SK-N-SH (cell line): ENCODE results near the gene ST8SIA4. TPM values are rescaled to one million over a fixed set of nuclear protein-coding genes. Genes with fewer than 3 reads are reported as not detected.

ENCODE experiments used
- CTCF ChIA-PET: fragments of 300-600, 350-600 bp; formaldehyde crosslinking; extraction: SDS; loops from one replicate; lab custom pipeline; 2021; lab: Yijun Ruan, JAX
- POLR2A ChIA-PET: fragments of 350-600 bp; sonication (Branson Sonifier 250); formaldehyde crosslinking; extraction: SDS; loops from one replicate; lab custom pipeline; 2020; ENCODE audit warnings: antibody characterized with exemption, inconsistent platforms; lab: Yijun Ruan, JAX
- DNase-seq: peaks from one replicate; pipeline ENCODE4 v3.0.0; 2012
- H2AFZ ChIP-seq: fragments of 200-600 bp; sonication (generic); 2 replicates; pipeline ENCODE4 v1.8.1; 2016; ENCODE audit warnings: antibody characterized with exemption, mild to moderate bottlenecking, low read depth
- H3F3A ChIP-seq: fragments of 200-600 bp; sonication (generic); replicated peaks from 2 replicates; pipeline ENCODE3; 2016; ENCODE audit warnings: antibody characterized with exemption, mild to moderate bottlenecking; ENCODE audit not compliant: insufficient read depth
- H3K27ac ChIP-seq, 2 experiments: fragments of 200-500 bp in 1 of 2; fragments of 200-600 bp in 1 of 2; sonication (Bioruptor generic) in 1 of 2; sonication (generic), shearing (Covaris generic) in 1 of 2; 2 replicates each; pipeline versions ENCODE4 v1.5.1 to v1.6.1; 2014 to 2016; ENCODE audit warnings: low read depth in 2 of 2, inconsistent platforms in 1 of 2, low read length in 1 of 2, mild to moderate bottlenecking in 1 of 2, mixed read lengths in 1 of 2
- H3K27me3 ChIP-seq: fragments of 200-600 bp; sonication (generic), shearing (Covaris generic); 2 replicates; pipeline ENCODE4 v1.6.1; 2016; ENCODE audit warnings: mixed run types; ENCODE audit not compliant: insufficient read depth
- H3K36me3 ChIP-seq, 2 experiments: fragments of 200-500 bp in 1 of 2; fragments of 200-600 bp in 1 of 2; sonication (Bioruptor generic) in 1 of 2; sonication (generic) in 1 of 2; replicated peaks in 1 of 2; 2 replicates each; pipeline versions ENCODE3 to v1.5.1; 2014 to 2016; ENCODE audit warnings: low read length in 1 of 2, mild to moderate bottlenecking in 1 of 2; ENCODE audit not compliant: insufficient read depth in 2 of 2, control insufficient read depth in 1 of 2
- H3K4me1 ChIP-seq, 2 experiments: fragments of 200-500 bp in 1 of 2; fragments of 200-600 bp in 1 of 2; sonication (Bioruptor generic) in 1 of 2; sonication (generic), shearing (Covaris generic) in 1 of 2; 2 replicates each; pipeline versions ENCODE4 v1.5.1 to v1.6.1; 2014 to 2016; ENCODE audit warnings: low read depth in 1 of 2, low read length in 1 of 2, mixed run types in 1 of 2; ENCODE audit not compliant: insufficient read depth in 2 of 2, control insufficient read depth in 1 of 2
- H3K4me2 ChIP-seq: fragments of 200-600 bp; sonication (generic), shearing (Covaris generic); 2 replicates; pipeline ENCODE4 v1.6.1; 2017; ENCODE audit warnings: mixed run types
- H3K4me3 ChIP-seq, 2 experiments: fragments of 200-500 bp in 1 of 2; fragments of 200-600 bp in 1 of 2; sonication (Bioruptor generic) in 1 of 2; sonication (generic), shearing (Covaris generic) in 1 of 2; 2 replicates each; pipeline versions ENCODE4 v1.5.1 to v1.8.1; 2014 to 2016; ENCODE audit warnings: low read depth in 2 of 2, inconsistent platforms in 1 of 2, low read length in 1 of 2, mild to moderate bottlenecking in 1 of 2, mixed read lengths in 1 of 2, moderate library complexity in 1 of 2
- H3K79me2 ChIP-seq: fragments of 200-600 bp; sonication (generic); 2 replicates; pipeline ENCODE4 v1.8.1; 2017; ENCODE audit warnings: mild to moderate bottlenecking; ENCODE audit not compliant: insufficient read depth
- H3K9ac ChIP-seq: fragments of 200-600 bp; sonication (generic); 2 replicates; pipeline ENCODE4 v1.6.1; 2017; ENCODE audit warnings: mixed run types
- H3K9me2 ChIP-seq: fragments of 200-600 bp; sonication (generic); 2 replicates; pipeline ENCODE4 v1.6.1; 2017; ENCODE audit warnings: mixed run types
- H3K9me3 ChIP-seq: fragments of 200-600 bp; sonication (generic); 2 replicates; pipeline ENCODE4 v1.6.1; 2017; ENCODE audit warnings: mixed run types, mild to moderate bottlenecking, moderate library complexity
- H4K20me1 ChIP-seq: fragments of 200-600 bp; sonication (generic); 2 replicates; pipeline ENCODE4 v1.6.1; 2017; ENCODE audit warnings: mild to moderate bottlenecking, mixed run types; ENCODE audit not compliant: insufficient read depth
- CHD2 ChIP-seq: fragments of 150-350 bp; IDR thresholded peaks from 2 replicates; pipeline ENCODE4 v1.6.1; 2018; ENCODE audit warnings: low read length; ENCODE audit not compliant: partially characterized antibody
- ELF1 ChIP-seq: IDR thresholded peaks from 2 replicates; pipeline ENCODE4 v1.4.0; 2012
- EP300 ChIP-seq, 2 experiments: IDR thresholded peaks; 2 replicates each; pipeline versions ENCODE4 v1.4.0 to v1.6.1; 2012; ENCODE audit warnings: borderline replicate concordance in 1 of 2, low read depth in 1 of 2, low read length in 1 of 2
- GABPA ChIP-seq: IDR thresholded peaks from 2 replicates; pipeline ENCODE4 v1.4.0; 2012; ENCODE audit warnings: low read depth, mild to moderate bottlenecking
- GATA2 ChIP-seq: sonication (generic); formaldehyde crosslinking; IDR thresholded peaks from 2 replicates; pipeline ENCODE4 v1.5.0; 2020; ENCODE audit warnings: mild to moderate bottlenecking, missing genetic modification reagents
- JUND ChIP-seq: IDR thresholded peaks from 2 replicates; pipeline ENCODE4 v1.4.0; 2012
- MXI1 ChIP-seq: IDR thresholded peaks from 2 replicates; pipeline ENCODE4 v1.6.1; 2012; ENCODE audit warnings: mild to moderate bottlenecking, low read depth, low read length, improper control_type of control experiment
- NFIC ChIP-seq: IDR thresholded peaks from 2 replicates; pipeline ENCODE4 v1.4.0; 2012; ENCODE audit warnings: borderline replicate concordance
- NRF1 ChIP-seq: IDR thresholded peaks from 2 replicates; pipeline ENCODE4 v1.6.1; 2012; ENCODE audit warnings: low read depth, mild to moderate bottlenecking, low read length
- RXRA ChIP-seq: IDR thresholded peaks from 2 replicates; pipeline ENCODE4 v1.4.0; 2012; ENCODE audit warnings: low read depth, mild to moderate bottlenecking, borderline replicate concordance
- SIN3A ChIP-seq: IDR thresholded peaks from 2 replicates; pipeline ENCODE4 v1.6.1; 2012; ENCODE audit warnings: low read depth, mild to moderate bottlenecking, low read length, moderate library complexity, borderline replicate concordance
- SMC3 ChIP-seq: IDR thresholded peaks from 2 replicates; pipeline ENCODE4 v1.6.1; 2012; ENCODE audit warnings: low read depth, low read length, improper control_type of control experiment
- WGBS: methylation state at CpG from one replicate; pipeline ENCODE4 v1.1.6; 2017; ENCODE audit warnings: low lambda C conversion rate; 5-methylcytosine and 5-hydroxymethylcytosine counted together
- polyA plus RNA-seq, 3 experiments: library from polyadenylated mRNA; depleted of rRNA; stranded (reverse); fragments of >200 nt; gene quantifications; 2 replicates each; pipeline ENCODE4 v1.2.3, GENCODE V29; 2012
- TF ChIP-seq, protein P1 (sequence below): fragments of 150-350 bp; IDR thresholded peaks from 2 replicates; pipeline ENCODE4 v1.6.1; 2017; ENCODE audit warnings: antibody characterized with exemption, low read length, low read depth, borderline replicate concordance
- TF ChIP-seq, protein P2 (sequence below): IDR thresholded peaks from 2 replicates; pipeline ENCODE4 v1.6.1; 2012; ENCODE audit warnings: mild to moderate bottlenecking, low read depth, low read length, moderate library complexity
- TF ChIP-seq, protein P3 (sequence below): IDR thresholded peaks from 2 replicates; pipeline ENCODE4 v1.4.0; 2012; ENCODE audit warnings: low read depth, borderline replicate concordance
- TF ChIP-seq, protein P4 (sequence below): fragments of 150-350 bp; IDR thresholded peaks from 2 replicates; pipeline ENCODE4 v1.6.1; 2016; ENCODE audit warnings: mild to moderate bottlenecking, low read depth, low read length
- TF ChIP-seq, protein P5 (sequence below): IDR thresholded peaks from 2 replicates; pipeline ENCODE4; 2012

Gene ST8SIA4
- polyA plus RNA-seq, 1 of the 3 experiments (the other 2 are of a cell fraction), result 0.02 TPM

DNA sequence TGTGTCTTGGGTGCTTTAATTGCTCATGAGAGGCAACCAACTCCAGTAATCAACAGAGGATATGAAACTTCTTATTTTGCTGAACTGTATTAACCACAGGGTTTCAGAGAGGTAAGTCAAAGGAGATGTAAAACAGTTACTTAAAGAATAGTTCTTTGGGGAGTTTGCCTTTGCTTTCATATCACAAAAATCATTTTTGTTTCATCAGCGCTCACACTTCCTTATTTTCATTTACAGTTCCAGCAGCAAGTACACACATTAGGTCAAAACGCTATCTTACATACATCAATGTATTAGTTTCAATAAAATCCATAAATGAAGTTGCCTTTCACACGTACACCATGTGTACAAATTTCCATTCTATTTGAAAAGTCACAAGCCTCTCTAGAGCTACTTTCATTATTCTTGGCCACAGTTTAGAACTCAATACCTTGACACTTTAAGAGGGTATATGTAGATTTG lies 50.1 kb downstream of the ST8SIA4 start:
- Histone ChIP-seq H3K9ac (no peak overlapping the region), H3K9me2 (no peaks in the 10 kb centered on the region), H3K9me3 (no peaks in the 10 kb centered on the region), H3F3A (no peaks in the 10 kb centered on the region), H3K4me1 (no peaks in the 10 kb centered on the region), H3K27ac (no peak overlapping the region), H3K27me3 (no peaks in the 10 kb centered on the region), H3K79me2 (no peaks in the 10 kb centered on the region), H3K4me3 (no peak overlapping the region), H2AFZ (peak overlapping the region; percentile 54; the same call in 1 of the 2 replicates), H3K36me3 (no peaks in the 10 kb centered on the region), H3K4me2 (no peak overlapping the region), H4K20me1 (no peaks in the 10 kb centered on the region)
- WGBS, result 59% methylated on average over 3 of the region's 3 CpGs
- TF ChIP-seq SMC3 (no peak), ELF1 (no peak), RXRA (no peak), SIN3A (no peak)
- TF ChIP-seq, protein P1, sequence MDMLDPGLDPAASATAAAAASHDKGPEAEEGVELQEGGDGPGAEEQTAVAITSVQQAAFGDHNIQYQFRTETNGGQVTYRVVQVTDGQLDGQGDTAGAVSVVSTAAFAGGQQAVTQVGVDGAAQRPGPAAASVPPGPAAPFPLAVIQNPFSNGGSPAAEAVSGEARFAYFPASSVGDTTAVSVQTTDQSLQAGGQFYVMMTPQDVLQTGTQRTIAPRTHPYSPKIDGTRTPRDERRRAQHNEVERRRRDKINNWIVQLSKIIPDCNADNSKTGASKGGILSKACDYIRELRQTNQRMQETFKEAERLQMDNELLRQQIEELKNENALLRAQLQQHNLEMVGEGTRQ, result no peak
- DNase-seq, result no peak
- ChIA-PET CTCF (no interaction called here), POLR2A (no interaction called here)

DNA sequence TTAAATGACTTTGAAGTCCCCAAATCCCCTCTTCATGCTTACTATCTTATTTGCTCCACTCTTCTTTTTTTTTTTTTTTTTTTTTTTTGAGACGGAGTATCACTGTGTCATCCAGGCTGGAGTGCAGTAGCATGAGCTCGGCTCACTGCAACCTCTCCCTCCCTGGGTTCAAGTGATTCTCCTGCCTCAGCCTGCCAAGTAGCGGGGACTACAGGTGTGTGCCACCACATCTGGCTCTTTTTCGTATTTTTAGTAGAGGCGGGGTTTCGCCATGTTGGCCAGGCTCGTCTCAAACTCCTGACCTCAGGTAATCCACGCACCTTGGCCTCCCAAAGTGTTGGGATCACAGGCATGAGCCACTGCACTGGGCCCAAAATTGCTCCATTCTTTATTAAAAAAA lies 51.0 kb downstream of the ST8SIA4 start:
- no peak overlapping the region for H3K27ac ChIP-seq
- CTCF ChIA-PET, result no interaction called here
- H3K9me2 ChIP-seq, result no peaks in the 10 kb centered on the region
- no peaks in the 10 kb centered on the region for H3K79me2 ChIP-seq
- no peaks in the 10 kb centered on the region for H3K27me3 ChIP-seq
- no peaks in the 10 kb centered on the region for H4K20me1 ChIP-seq
- no peak overlapping the region for H3K4me3 ChIP-seq
- no peak overlapping the region for H3K4me2 ChIP-seq
- no peak overlapping the region for H3K9ac ChIP-seq
- no peaks in the 10 kb centered on the region for H3K36me3 ChIP-seq
- TF ChIP-seq GATA2 (CRISPR knock-in tag), result no peak
- TF ChIP-seq, protein P2, sequence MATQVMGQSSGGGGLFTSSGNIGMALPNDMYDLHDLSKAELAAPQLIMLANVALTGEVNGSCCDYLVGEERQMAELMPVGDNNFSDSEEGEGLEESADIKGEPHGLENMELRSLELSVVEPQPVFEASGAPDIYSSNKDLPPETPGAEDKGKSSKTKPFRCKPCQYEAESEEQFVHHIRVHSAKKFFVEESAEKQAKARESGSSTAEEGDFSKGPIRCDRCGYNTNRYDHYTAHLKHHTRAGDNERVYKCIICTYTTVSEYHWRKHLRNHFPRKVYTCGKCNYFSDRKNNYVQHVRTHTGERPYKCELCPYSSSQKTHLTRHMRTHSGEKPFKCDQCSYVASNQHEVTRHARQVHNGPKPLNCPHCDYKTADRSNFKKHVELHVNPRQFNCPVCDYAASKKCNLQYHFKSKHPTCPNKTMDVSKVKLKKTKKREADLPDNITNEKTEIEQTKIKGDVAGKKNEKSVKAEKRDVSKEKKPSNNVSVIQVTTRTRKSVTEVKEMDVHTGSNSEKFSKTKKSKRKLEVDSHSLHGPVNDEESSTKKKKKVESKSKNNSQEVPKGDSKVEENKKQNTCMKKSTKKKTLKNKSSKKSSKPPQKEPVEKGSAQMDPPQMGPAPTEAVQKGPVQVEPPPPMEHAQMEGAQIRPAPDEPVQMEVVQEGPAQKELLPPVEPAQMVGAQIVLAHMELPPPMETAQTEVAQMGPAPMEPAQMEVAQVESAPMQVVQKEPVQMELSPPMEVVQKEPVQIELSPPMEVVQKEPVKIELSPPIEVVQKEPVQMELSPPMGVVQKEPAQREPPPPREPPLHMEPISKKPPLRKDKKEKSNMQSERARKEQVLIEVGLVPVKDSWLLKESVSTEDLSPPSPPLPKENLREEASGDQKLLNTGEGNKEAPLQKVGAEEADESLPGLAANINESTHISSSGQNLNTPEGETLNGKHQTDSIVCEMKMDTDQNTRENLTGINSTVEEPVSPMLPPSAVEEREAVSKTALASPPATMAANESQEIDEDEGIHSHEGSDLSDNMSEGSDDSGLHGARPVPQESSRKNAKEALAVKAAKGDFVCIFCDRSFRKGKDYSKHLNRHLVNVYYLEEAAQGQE, result no peak
- TF ChIP-seq EP300 (IDR thresholded peaks at IDR 0.05; ENCODE audit: borderline replicate concordance in 1 of 2, low read depth in 1 of 2, low read length in 1 of 2), result no peak
- no peak for TF ChIP-seq GABPA
- TF ChIP-seq, protein P3, sequence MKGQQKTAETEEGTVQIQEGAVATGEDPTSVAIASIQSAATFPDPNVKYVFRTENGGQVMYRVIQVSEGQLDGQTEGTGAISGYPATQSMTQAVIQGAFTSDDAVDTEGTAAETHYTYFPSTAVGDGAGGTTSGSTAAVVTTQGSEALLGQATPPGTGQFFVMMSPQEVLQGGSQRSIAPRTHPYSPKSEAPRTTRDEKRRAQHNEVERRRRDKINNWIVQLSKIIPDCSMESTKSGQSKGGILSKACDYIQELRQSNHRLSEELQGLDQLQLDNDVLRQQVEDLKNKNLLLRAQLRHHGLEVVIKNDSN, result no peak
- no peak for TF ChIP-seq NRF1
- TF ChIP-seq NFIC, result no peak
- no peak for TF ChIP-seq SIN3A
- TF ChIP-seq, protein P4, sequence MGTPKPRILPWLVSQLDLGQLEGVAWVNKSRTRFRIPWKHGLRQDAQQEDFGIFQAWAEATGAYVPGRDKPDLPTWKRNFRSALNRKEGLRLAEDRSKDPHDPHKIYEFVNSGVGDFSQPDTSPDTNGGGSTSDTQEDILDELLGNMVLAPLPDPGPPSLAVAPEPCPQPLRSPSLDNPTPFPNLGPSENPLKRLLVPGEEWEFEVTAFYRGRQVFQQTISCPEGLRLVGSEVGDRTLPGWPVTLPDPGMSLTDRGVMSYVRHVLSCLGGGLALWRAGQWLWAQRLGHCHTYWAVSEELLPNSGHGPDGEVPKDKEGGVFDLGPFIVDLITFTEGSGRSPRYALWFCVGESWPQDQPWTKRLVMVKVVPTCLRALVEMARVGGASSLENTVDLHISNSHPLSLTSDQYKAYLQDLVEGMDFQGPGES, result no peak
- TF ChIP-seq, protein P1, result no peak
- TF ChIP-seq RXRA, result no peak
- TF ChIP-seq JUND, result no peak
- no peak for TF ChIP-seq MXI1
- TF ChIP-seq CHD2, result no peak
- TF ChIP-seq, protein P5, sequence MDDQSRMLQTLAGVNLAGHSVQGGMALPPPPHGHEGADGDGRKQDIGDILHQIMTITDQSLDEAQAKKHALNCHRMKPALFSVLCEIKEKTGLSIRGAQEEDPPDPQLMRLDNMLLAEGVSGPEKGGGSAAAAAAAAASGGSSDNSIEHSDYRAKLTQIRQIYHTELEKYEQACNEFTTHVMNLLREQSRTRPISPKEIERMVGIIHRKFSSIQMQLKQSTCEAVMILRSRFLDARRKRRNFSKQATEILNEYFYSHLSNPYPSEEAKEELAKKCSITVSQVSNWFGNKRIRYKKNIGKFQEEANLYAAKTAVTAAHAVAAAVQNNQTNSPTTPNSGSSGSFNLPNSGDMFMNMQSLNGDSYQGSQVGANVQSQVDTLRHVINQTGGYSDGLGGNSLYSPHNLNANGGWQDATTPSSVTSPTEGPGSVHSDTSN, result no peak
- TF ChIP-seq, all 33 proteins: peak for 0
- POLR2A ChIA-PET, result no interaction called here
- Histone ChIP-seq H3K4me1 (no peaks in the 10 kb centered on the region), H3K9me3 (no peaks in the 10 kb centered on the region), H2AFZ (no peak overlapping the region), H3F3A (no peaks in the 10 kb centered on the region)
- no peak for DNase-seq
- 84% methylated on average over 8 of the region's 8 CpGs for WGBS
